GM21825 (cell line): ENCODE results near the gene CCDC158.
"Not testable (repeated sequence)": the region's sequence is repeated elsewhere in the genome, so short reads cannot be mapped to it uniquely, and the experiment has no call there.

Experiments
- ATAC-seq: cut with Tn5 transposase; IDR thresholded peaks from one replicate; pipeline ENCODE4 v1.9.1; 2021; ENCODE audit warnings: mild to moderate bottlenecking, moderate library complexity; ENCODE audit not compliant: unreplicated experiment

CCDC158 gene

DNA sequence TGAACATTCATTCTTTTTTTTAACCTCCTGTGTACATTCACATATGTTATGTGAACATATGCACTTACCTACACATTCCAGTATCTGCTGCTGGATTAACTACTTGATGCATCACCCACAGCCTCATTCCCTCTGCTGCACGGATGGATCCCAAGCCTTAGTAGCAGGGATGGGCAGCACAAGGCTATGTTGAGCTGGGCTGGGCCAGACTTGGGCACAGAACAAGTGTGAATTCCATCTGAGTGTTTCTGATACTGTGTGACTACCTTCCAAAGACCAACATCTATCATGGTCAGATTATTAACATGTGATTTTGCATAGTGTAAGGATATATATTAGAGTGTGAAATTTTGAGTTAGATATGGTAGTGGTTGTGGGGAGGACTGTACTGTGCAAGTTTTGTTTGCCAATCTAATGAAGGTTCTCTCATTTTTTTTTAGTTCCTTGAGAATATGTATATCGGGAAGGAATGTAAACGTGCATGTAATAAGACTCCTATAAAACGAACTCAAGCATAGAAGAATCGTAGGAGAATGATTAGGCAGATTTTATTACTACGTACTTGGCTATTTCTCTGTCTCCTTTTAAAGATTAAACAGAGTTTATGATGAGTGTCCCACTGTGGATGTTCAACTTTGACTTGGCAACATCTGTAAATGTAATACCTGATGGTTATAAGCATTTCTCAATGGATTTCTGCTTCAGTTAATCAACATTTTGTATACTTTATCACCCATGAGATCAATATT lies 137.8 kb downstream of the CCDC158 start:
- no peak for ATAC-seq

DNA sequence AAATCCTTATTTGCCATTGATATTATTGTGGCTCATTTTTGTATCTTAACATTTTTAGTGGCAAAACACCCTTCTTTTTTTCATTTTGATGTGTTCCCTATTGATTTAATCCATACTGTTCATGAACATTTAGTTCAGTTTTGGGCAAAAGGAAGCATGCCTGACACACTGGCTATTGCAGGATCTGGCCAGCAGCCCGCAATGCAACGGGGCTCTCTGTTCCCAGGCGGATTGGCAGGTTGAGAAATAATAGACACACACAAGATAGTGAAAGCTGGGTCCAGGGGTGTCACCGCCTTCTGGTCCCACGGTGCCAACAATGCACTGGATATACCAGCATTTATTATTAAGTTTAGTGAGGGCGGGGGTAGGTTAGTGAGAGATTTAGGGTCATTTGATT lies 139.3 kb downstream of the CCDC158 start:
- not testable (repeated sequence) for ATAC-seq

DNA sequence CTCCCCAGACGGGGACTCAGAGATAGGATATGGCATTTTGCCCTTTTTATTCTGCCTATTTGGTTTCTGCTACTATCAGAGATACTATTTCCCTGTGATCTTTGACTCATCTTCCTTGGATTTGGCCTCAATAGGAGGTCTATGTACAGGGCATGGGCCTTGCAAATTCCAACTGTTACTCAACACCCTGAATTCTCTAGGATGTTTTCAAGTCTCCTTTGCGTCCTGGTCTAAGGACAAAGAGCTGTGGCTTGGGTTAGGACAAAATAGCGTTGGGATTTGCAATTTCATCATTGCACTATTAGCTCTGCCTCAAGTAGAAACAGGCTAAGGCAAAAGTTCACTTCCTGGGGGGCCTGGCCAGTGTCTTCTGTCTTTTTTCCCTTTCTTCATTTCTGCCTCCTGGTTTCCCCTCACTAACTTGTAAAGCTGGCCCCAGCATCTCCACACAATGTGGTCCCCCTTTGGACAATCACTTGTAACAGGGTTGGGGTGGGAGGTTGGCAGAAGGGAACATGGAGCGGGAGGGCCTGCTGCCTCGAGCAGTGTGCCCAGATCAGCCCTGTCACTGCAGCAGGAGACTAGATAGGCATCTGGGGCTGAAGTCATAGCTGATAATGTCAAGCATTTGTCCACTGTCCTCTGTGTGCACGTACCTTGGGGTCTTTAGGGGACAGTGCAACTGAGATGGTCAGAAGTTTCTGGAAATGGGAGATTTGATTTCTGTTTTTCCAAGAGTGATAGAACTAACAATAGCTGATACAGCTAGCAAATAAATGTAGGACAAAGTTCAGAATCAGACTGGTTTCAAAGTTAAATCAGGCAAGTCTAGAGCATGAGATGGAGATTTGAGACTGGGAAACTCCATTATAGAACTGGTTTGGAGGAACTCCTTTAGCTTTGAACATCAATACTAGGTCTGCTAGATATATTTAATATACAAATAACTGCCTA lies 140.2 kb downstream of the CCDC158 start:
- no peak for ATAC-seq

DNA sequence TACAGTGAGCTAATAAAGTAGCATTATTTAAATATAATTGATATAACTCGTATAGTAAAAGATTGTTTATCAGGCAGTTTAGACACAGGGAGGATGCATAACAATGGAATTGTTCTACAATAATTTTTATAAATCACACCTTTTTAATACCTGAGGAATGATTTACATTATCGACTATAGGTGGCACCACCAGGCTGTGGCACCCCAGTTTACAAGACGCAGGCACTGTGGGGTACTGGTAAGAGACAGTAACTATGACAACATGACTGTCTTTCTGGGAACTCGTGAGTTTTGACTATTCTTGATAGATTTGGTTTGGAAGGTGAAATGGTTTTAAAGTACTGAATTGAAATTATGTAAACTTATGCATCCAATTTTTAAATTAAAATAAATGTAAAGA lies 141.5 kb downstream of the CCDC158 start:
- ATAC-seq = no peak

DNA sequence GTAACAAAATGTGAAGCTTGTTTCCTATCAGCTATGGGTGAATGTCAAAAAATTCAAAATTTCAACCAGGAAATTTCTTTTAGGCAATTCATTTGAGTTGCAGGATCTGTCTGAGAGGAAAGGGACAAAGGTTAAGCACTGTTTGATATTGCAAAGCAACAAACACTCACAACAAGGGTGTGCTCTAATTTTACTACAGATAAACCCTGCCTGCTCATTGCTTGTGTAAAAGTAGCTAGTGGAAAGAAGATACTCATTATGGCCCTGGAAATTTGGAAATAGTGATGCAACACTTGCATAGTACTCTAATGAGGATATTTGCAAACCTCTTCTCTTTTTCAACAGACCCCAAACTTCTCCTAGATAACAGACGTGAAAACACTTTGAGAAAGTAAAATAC lies 142.4 kb downstream of the CCDC158 start:
- no peak for ATAC-seq

DNA sequence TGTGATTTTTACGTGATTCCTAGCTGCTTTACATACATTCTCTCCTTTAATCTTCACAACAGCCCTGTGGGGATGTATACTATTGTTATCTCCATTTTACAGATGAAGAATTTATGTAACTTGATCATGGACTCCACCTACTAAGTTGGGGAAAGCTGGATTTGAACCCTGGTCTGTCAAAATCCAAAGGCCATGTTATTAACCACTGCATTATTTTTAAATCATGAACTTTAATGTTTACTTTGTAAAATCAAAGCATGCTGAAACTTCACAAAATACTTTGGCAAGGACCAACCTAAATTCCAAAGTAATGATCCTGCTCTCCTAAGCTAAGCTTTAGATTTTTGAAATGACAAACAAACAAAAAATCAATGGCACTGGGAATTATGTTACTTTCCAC lies 143.3 kb downstream of the CCDC158 start:
- ATAC-seq = no peak

DNA sequence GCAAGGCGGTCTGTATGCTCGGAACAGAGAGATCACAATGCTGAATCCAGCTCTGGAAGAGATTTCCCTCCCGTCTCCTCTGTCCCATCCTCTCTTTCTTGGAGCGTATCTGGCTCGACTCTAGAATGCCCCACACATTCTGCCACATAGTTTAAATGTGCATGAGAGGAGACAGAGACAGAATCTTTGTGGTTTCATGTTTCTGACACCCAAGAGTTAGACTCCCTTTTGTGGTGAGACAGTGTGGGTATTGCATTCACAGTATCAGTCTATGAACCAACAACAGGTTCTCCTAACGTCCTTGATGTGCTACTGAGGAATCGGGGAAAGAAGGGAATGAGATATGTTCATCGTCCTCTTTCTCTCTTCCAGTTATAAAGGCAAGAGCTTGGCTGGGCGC lies 144.1 kb downstream of the CCDC158 start:
- ATAC-seq = no peak

DNA sequence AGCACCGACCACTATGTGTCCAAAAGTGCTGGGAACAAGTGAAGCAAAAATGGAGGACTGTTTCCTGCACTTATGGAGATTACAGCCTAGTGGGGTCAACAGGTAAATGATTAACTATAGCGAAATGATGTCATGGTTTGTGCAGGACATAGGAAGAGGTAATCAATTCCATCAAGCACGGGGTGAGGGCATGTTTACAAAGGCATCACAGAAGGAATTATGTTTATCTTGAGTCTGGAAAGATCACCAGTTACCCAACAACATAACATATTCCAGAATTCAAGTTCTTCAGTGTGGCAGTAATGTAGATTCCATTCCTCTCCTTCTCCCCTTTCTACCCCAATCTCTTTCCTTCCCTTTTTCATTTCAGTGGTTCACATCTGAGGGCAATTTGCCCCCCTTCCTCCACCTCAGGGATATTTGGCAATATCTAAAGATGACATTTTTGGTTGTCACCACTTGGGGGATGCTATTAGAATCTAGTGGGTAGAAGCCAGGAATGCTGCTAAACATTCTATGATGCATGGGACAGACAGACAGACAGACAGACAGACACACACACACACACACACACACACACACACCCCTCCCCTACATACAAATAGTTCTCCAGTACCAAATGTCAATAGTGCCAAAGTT lies 145.3 kb downstream of the CCDC158 start:
- ATAC-seq = no peak

DNA sequence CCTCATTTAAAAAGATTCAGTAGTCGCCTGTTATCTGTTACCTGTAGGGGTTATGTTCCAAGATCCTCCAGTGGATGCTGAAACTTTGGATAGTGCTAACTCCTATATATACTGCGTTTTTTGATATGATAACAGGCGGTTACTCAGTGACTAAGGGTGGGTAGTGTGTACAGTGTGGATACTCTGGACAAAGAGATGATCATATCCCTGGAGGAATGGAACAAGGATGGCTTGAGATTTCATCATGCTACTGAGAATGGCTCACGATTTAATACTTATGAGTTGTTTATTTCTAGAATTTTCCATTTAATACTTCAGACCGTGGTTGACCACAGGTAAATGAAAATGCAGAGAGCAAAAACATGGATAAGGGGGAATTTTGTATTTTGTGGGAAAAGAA lies 147.9 kb downstream of the CCDC158 start:
- ATAC-seq = no peak

DNA sequence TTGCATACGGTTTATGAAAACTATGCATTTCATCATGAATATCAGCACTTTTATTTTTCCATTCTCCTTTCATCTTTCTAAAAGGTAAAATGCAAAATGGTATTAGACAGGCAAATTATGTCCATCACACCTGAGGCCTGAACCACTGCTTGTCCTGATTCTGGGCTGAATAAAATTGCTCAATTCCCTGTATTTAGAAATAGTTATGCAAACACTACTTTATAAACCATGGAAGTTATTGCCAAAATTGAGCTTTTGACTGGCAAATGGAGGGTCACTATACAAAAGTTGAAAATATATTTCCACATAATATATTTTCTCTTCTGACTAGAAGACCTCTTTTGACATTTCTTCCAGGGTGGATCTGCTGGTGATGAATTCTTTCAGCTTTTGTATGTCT lies 148.4 kb downstream of the CCDC158 start:
- ATAC-seq = no peak

DNA sequence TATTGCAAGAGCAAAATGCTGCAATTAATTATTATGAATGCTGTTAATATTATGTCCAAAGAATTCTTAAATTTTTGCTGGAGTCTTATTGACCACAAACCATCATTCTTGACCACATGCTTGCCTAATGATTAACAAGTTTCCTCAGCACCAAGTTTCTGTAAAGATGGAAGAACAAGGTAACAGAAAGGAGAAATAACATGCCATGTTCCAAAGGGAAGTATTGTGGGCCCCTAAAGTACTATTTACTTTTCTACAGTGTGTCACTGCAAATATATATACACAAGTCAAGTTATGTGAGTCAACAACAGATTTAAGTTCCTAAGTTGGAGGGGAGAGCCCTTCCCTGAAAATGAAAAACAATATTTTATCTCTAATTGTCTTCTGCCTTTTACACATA lies 148.9 kb downstream of the CCDC158 start:
- no peak for ATAC-seq

DNA sequence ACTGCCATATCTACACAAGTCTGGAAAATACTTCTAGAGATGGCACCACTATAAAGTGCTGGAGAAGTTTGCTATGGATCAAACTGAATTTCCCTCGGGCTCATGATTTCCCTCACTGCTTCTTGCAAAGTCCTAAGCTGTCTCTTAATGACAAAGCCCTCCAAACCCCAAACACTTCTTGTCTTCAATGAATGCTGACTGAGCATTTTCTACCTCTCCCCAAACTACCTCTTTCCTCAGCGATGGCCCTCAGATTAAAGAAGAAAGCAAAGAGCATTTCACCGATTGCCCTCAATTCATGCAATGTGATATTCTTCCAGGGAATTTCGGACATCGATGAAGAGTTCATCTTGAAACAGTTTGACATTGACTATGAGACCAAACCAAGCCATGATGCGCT lies 149.7 kb downstream of the CCDC158 start:
- no peak for ATAC-seq

DNA sequence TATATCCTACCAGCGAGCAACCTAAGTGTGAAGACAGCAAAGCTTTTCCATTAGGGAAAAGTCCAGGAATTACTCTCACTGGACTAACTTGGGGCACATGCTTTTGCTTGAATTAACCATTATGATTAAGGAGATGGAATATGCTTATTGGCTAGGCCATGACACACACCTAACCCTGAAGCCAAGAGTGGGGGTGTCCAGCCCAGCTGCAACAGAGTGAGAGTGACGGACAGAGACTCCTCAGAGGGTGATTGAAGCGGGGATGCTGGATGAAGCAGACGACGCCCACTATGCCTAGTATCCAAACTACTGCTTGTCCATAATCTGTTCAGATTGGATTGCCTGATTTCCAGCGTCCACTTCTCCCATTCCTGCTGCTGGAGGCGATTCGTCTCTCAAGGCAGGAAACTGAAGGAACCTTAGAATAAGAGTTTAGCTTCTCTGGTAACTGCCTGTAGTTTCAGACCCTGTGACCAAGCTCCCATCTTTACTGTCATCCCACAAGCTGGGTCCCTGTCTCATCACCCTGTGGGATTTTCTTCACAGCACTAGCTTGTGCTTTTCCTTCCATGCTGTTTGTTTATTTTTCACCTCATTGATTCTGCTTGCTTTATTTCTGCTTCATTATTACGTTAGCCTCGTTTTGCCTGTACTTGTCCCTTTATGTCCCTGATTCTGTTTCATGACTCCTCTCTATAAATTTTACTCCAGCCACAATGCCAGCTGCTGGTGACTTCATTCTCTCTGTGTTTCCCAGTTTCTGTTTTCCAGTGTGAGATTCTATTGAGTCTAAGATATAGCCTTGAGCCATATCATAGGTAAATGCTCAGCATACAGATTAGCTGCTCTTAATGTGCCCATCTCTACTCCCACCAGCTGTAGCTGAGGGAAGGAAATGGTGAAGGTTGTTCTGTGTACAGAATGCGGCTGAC lies 150.4 kb downstream of the CCDC158 start:
- no peak for ATAC-seq

DNA sequence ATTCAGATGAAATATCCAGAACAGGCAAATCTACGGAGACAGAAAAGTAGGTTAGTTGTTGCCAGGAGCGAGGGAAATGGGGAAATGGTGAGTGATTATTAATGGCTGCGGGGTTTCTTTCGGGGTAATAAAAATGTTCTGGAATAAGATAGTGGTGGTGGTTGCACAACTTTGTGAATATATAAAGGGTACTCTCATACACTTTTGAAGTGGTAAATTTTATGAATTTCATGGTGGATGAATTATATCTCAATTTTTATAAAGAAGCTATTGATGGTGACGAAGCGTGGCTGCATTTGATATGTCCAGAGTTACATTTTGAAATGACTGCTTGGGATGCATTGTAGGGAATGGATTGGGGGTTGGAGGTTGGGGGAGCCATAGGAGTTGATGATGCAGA lies 153.1 kb downstream of the CCDC158 start:
- ATAC-seq = no peak

DNA sequence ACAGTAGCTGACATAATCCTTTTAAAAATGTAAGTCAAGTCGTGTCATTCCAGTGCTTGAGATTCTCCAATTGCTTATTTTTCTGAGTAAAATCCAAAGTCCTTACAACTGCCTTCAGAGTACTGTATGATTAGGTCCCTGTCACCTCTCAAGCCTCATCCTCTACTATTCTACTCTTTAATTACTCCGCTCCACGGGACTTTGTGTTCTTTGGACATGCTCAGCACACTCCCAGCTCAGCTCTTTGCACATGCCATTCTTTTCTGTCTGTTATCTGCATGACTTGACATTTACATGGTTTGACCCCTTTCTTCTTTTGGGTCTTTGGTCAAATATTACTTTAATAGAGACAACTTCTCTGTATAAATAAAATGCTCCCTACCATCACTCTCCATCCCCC lies 154.3 kb downstream of the CCDC158 start:
- no peak for ATAC-seq

DNA sequence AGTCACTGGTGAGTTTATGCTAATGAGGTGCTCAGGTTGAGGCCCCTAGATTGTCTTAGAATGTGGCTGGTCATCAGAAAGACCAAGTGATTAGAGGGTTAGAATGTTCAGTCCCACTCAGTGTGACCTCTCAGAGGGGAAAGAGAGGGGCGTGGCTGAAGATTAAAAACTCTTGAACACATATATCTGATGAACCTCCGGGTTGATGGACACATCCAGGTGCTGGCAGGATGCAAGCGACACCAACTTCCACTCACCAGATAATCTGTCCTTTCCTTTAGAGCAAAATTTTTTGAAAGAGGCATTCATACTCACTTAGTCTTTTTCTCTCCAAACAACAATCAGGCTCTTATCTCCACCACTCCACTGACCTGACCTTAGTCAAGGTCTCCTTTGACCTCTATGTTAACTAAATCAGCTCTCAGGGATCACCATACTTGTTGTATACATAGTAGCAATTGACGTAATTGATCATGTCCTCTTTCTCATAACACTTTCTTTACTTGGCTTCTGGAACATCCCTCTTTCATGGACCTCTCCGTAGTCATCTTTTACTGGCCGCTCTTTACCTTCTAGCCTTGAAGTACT lies 155.2 kb downstream of the CCDC158 start:
- ATAC-seq = no peak
